Dedifferentiated amniotic fluid mesenchymal stem cell (primary cell): Measurements from ENCODE around the gene CLDN14.

Experiments used
- DNase-seq: peaks from one replicate; pipeline ENCODE4 v3.0.0-alpha.2; 2016; ENCODE audit errors: extremely low spot score

Gene CLDN14

GRCh38 chr21:36434144-36434543, 45.8 kb downstream of the CLDN14 start:
- no peak for DNase-seq

- DNase-seq = no peak
These were observed 46.7 kb downstream of the CLDN14 start for GRCh38 chr21:36433059-36433709.

- no peak for DNase-seq
These were observed 48.7 kb downstream of the CLDN14 start for GRCh38 chr21:36431252-36431651.

- DNase-seq = no peak
These were observed 49.1 kb downstream of the CLDN14 start for GRCh38 chr21:36430841-36431240.

- DNase-seq = peak; percentile 94
These were observed 49.9 kb downstream of the CLDN14 start for GRCh38 chr21:36429947-36430546.

GRCh38 chr21:36428761-36429432, 51.0 kb downstream of the CLDN14 start:
- DNase-seq = no peak

GRCh38 chr21:36427502-36427901, 52.4 kb downstream of the CLDN14 start:
- DNase-seq = no peak

- no peak for DNase-seq
These were observed 54.6 kb downstream of the CLDN14 start for GRCh38 chr21:36425286-36425685.

- no peak for DNase-seq
These were observed 55.3 kb downstream of the CLDN14 start for GRCh38 chr21:36424592-36424991.

- no peak for DNase-seq
These were observed 56.0 kb downstream of the CLDN14 start for GRCh38 chr21:36423771-36424433.

- DNase-seq = no peak
These were observed 57.4 kb downstream of the CLDN14 start for GRCh38 chr21:36422279-36423098.

- no peak for DNase-seq
These were observed 59.2 kb downstream of the CLDN14 start for GRCh38 chr21:36420571-36421339.

GRCh38 chr21:36419996-36420395, 59.9 kb downstream of the CLDN14 start:
- DNase-seq = peak; percentile 78

GRCh38 chr21:36419241-36419640, 60.7 kb downstream of the CLDN14 start:
- no peak for DNase-seq

GRCh38 chr21:36415375-36415774, 64.5 kb downstream of the CLDN14 start:
- no peak for DNase-seq

GRCh38 chr21:36412916-36413315, 67.0 kb downstream of the CLDN14 start:
- no peak for DNase-seq

GRCh38 chr21:36411301-36411700, 68.6 kb downstream of the CLDN14 start:
- no peak for DNase-seq
